ENCODE measurements around the gene ITGAV. TPM values are rescaled to one million over a fixed set of nuclear protein-coding genes. Genes with fewer than 3 reads are reported as not detected.

ITGAV gene
- total RNA-seq, 1 donor from 2014 or later = 452 TPM

- peaks cover 72% of the 10 kb centered on the region for H3K4me1 Mint-ChIP-seq (ENCODE audit: low read depth)
- no peaks in the 10 kb centered on the region for H3K27me3 Mint-ChIP-seq (ENCODE audit: low read depth)
- H3K4me3 Mint-ChIP-seq (ENCODE audit: unreplicated experiment) = no peak overlapping the region
- no peak for DNase-seq (ENCODE audit: low spot score)
- H3K9me3 Mint-ChIP-seq (ENCODE audit: low read depth) = no peaks in the 10 kb centered on the region
- TF ChIP-seq, protein P1, sequence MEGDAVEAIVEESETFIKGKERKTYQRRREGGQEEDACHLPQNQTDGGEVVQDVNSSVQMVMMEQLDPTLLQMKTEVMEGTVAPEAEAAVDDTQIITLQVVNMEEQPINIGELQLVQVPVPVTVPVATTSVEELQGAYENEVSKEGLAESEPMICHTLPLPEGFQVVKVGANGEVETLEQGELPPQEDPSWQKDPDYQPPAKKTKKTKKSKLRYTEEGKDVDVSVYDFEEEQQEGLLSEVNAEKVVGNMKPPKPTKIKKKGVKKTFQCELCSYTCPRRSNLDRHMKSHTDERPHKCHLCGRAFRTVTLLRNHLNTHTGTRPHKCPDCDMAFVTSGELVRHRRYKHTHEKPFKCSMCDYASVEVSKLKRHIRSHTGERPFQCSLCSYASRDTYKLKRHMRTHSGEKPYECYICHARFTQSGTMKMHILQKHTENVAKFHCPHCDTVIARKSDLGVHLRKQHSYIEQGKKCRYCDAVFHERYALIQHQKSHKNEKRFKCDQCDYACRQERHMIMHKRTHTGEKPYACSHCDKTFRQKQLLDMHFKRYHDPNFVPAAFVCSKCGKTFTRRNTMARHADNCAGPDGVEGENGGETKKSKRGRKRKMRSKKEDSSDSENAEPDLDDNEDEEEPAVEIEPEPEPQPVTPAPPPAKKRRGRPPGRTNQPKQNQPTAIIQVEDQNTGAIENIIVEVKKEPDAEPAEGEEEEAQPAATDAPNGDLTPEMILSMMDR (IDR thresholded peaks at IDR 0.05) = no peak
- no peaks in the 10 kb centered on the region for H3K36me3 Mint-ChIP-seq (ENCODE audit: low read depth)
- peak overlapping the region; percentile 53 for H3K27ac Mint-ChIP-seq (ENCODE audit: unreplicated experiment)
Observed at GRCh38 chr2:186593523-186593922, 3.7 kb downstream of the ITGAV start.

GRCh38 chr2:186594001-186594722 is 4.3 kb downstream of the ITGAV start:
- peak overlapping the region; percentile 65 for H3K27ac Mint-ChIP-seq (ENCODE audit: unreplicated experiment)
- peaks cover 72% of the 10 kb centered on the region for H3K4me1 Mint-ChIP-seq (ENCODE audit: low read depth)
- no peaks in the 10 kb centered on the region for H3K9me3 Mint-ChIP-seq (ENCODE audit: low read depth)
- H3K36me3 Mint-ChIP-seq (ENCODE audit: low read depth) = no peaks in the 10 kb centered on the region
- TF ChIP-seq, protein P1 (IDR thresholded peaks at IDR 0.05) = no peak
- no peak for DNase-seq (ENCODE audit: low spot score)
- H3K4me3 Mint-ChIP-seq (ENCODE audit: unreplicated experiment) = peak overlapping the region; percentile 35
- H3K27me3 Mint-ChIP-seq (ENCODE audit: low read depth) = no peaks in the 10 kb centered on the region

- Mint-ChIP-seq H3K4me3 (ENCODE audit: unreplicated experiment) (no peak overlapping the region), H3K9me3 (ENCODE audit: low read depth) (no peaks in the 10 kb centered on the region), H3K27me3 (ENCODE audit: low read depth) (no peaks in the 10 kb centered on the region), H3K4me1 (ENCODE audit: low read depth) (peaks cover 80% of the 10 kb centered on the region), H3K36me3 (ENCODE audit: low read depth) (no peaks in the 10 kb centered on the region), H3K27ac (ENCODE audit: unreplicated experiment) (peak overlapping the region; percentile 87)
- DNase-seq (ENCODE audit: low spot score) = no peak
- TF ChIP-seq, protein P1 (IDR thresholded peaks at IDR 0.05) = no peak
Observed at GRCh38 chr2:186595219-186595618, 5.4 kb downstream of the ITGAV start.

GRCh38 chr2:186599186-186599778 is 9.4 kb downstream of the ITGAV start:
- no peak for DNase-seq (ENCODE audit: low spot score)
- peaks cover 68% of the 10 kb centered on the region for H3K4me1 Mint-ChIP-seq (ENCODE audit: low read depth)
- H3K9me3 Mint-ChIP-seq (ENCODE audit: low read depth) = no peaks in the 10 kb centered on the region
- H3K27me3 Mint-ChIP-seq (ENCODE audit: low read depth) = no peaks in the 10 kb centered on the region
- no peak overlapping the region for H3K4me3 Mint-ChIP-seq (ENCODE audit: unreplicated experiment)
- H3K36me3 Mint-ChIP-seq (ENCODE audit: low read depth) = peaks cover 9% of the 10 kb centered on the region
- peak overlapping the region; percentile 19 for H3K27ac Mint-ChIP-seq (ENCODE audit: unreplicated experiment)
- TF ChIP-seq, protein P1 (IDR thresholded peaks at IDR 0.05) = no peak

- TF ChIP-seq, protein P1 (IDR thresholded peaks at IDR 0.05) = no peak
- no peaks in the 10 kb centered on the region for H3K27me3 Mint-ChIP-seq (ENCODE audit: low read depth)
- no peak overlapping the region for H3K27ac Mint-ChIP-seq (ENCODE audit: unreplicated experiment)
- peaks cover 66% of the 10 kb centered on the region for H3K4me1 Mint-ChIP-seq (ENCODE audit: low read depth)
- H3K36me3 Mint-ChIP-seq (ENCODE audit: low read depth) = peaks cover 28% of the 10 kb centered on the region
- H3K9me3 Mint-ChIP-seq (ENCODE audit: low read depth) = no peaks in the 10 kb centered on the region
- no peak overlapping the region for H3K4me3 Mint-ChIP-seq (ENCODE audit: unreplicated experiment)
- DNase-seq (ENCODE audit: low spot score) = no peak
Observed at GRCh38 chr2:186603286-186603685, 13.4 kb downstream of the ITGAV start.
